Smooth muscle cell (in vitro differentiated cells): ENCODE data around the gene ERVW-1. TPM values are rescaled to one million over a fixed set of nuclear protein-coding genes. Genes with fewer than 3 reads are reported as not detected.

Experiments
- DNase-seq: peaks from one replicate; lab custom pipeline; 2025; ENCODE audit not compliant: unreplicated experiment; lab: John Stamatoyannopoulos, UW
- H2AFZ ChIP-seq: fragments of 200-600 bp; sonication (generic); 2 replicates; pipeline ENCODE4 v1.6.0; 2016; ENCODE audit warnings: antibody characterized with exemption, low read depth, mild to moderate bottlenecking
- H3F3A ChIP-seq: fragments of 200-600 bp; sonication (generic); 2 replicates; pipeline ENCODE4 v1.6.0; 2017; ENCODE audit warnings: antibody characterized with exemption, low read depth
- H3K27ac ChIP-seq: fragments of 200-600 bp; sonication (generic); 2 replicates; pipeline ENCODE4 v1.5.1; 2016; ENCODE audit warnings: low read depth, mild to moderate bottlenecking
- H3K27me3 ChIP-seq: fragments of 200-600 bp; sonication (generic); 2 replicates; pipeline ENCODE4 v1.6.1; 2016; ENCODE audit warnings: low read depth, mild to moderate bottlenecking
- H3K36me3 ChIP-seq: fragments of 200-600 bp; sonication (generic); 2 replicates; pipeline ENCODE4 v1.5.1; 2016; ENCODE audit warnings: low read depth
- H3K4me1 ChIP-seq: fragments of 200-600 bp; sonication (generic); 2 replicates; pipeline ENCODE4 v1.5.1; 2016; ENCODE audit warnings: low read depth
- H3K4me2 ChIP-seq: fragments of 200-600 bp; sonication (generic); 2 replicates; pipeline ENCODE4 v1.6.0; 2016; ENCODE audit warnings: mild to moderate bottlenecking
- H3K4me3 ChIP-seq: fragments of 200-600 bp; sonication (generic); 2 replicates; pipeline ENCODE4 v1.5.1; 2016; ENCODE audit warnings: mild to moderate bottlenecking
- H3K79me2 ChIP-seq: fragments of 200-600 bp; sonication (generic); 2 replicates; pipeline ENCODE4 v1.6.0; 2016; ENCODE audit warnings: low read depth, mild to moderate bottlenecking
- H3K9ac ChIP-seq: fragments of 200-600 bp; sonication (generic); 2 replicates; pipeline ENCODE4 v1.6.0; 2016; ENCODE audit warnings: low read depth
- H3K9me3 ChIP-seq: fragments of 200-600 bp; sonication (generic); replicated peaks from 2 replicates; pipeline ENCODE4 v1.5.1; 2016; ENCODE audit warnings: low read depth
- H4K20me1 ChIP-seq: fragments of 200-600 bp; sonication (generic); 2 replicates; pipeline ENCODE4 v1.6.0; 2016; ENCODE audit warnings: low read depth
- CTCF ChIP-seq: fragments of 200-600 bp; sonication (generic); IDR thresholded peaks from 2 replicates; pipeline ENCODE4 v1.5.1; 2017; ENCODE audit warnings: borderline replicate concordance, mild to moderate bottlenecking, antibody characterized with exemption; ENCODE audit not compliant: insufficient read depth, poor library complexity, severe bottlenecking
- WGBS: methylation state at CpG from one replicate; pipeline ENCODE4 v1.1.7; 2016; ENCODE audit warnings: low lambda C conversion rate; 5-methylcytosine and 5-hydroxymethylcytosine counted together
- polyA plus RNA-seq: library from polyadenylated mRNA; unstranded; fragments of >200 nt; fragmentation: Nextera tagmentation; extraction: Ambion mirVana; gene quantifications from 2 replicates; pipeline ENCODE4 v1.2.1, GENCODE V29; 2016
- total RNA-seq: library from RNA; depleted of rRNA; stranded (reverse); fragments of >200 nt; gene quantifications from 2 replicates; pipeline ENCODE4 v1.2.3, GENCODE V29; 2014

ERVW-1 gene
- total and polyA plus RNA-seq, 2 experiments from 2014 or later: 0.36 TPM; not detected in 1

- no peak overlapping the region for H3K9ac ChIP-seq
- WGBS: 96% methylated on average over 2 of the region's 2 CpGs
- no peaks in the 10 kb centered on the region for H3K9me3 ChIP-seq
- no peaks in the 10 kb centered on the region for H3K79me2 ChIP-seq
- no peak overlapping the region for H3K27ac ChIP-seq
- H3K4me3 ChIP-seq: no peak overlapping the region
- H4K20me1 ChIP-seq: no peaks in the 10 kb centered on the region
- H3K36me3 ChIP-seq: peaks cover 5% of the 10 kb centered on the region
- no peak overlapping the region for H2AFZ ChIP-seq
- no peaks in the 10 kb centered on the region for H3K27me3 ChIP-seq
- no peak for DNase-seq
- H3F3A ChIP-seq: no peaks in the 10 kb centered on the region
- TF ChIP-seq CTCF: no peak
- H3K4me2 ChIP-seq: no peak overlapping the region
- no peaks in the 10 kb centered on the region for H3K4me1 ChIP-seq
Measured at GRCh38 chr7:92503767-92504166, 26.0 kb upstream of the ERVW-1 start.

- Histone ChIP-seq H3F3A (no peaks in the 10 kb centered on the region), H3K79me2 (no peaks in the 10 kb centered on the region), H3K9ac (no peak overlapping the region), H3K27ac (no peak overlapping the region), H3K9me3 (no peaks in the 10 kb centered on the region), H3K36me3 (peaks cover 5% of the 10 kb centered on the region), H3K27me3 (no peaks in the 10 kb centered on the region), H4K20me1 (no peaks in the 10 kb centered on the region), H3K4me3 (no peak overlapping the region), H3K4me2 (no peak overlapping the region), H2AFZ (no peak overlapping the region), H3K4me1 (no peaks in the 10 kb centered on the region)
- 95% methylated on average over 2 of the region's 2 CpGs for WGBS
- no peak for TF ChIP-seq CTCF
- no peak for DNase-seq
Measured at GRCh38 chr7:92498557-92498956, 20.8 kb upstream of the ERVW-1 start.

- no peaks in the 10 kb centered on the region for H3K9me3 ChIP-seq
- no peak overlapping the region for H3K4me2 ChIP-seq
- no peaks in the 10 kb centered on the region for H3K79me2 ChIP-seq
- H3K4me3 ChIP-seq: no peak overlapping the region
- 80% methylated on average over 2 of the region's 2 CpGs for WGBS
- H3K9ac ChIP-seq: no peak overlapping the region
- no peak for TF ChIP-seq CTCF
- peaks cover 3% of the 10 kb centered on the region for H3K36me3 ChIP-seq
- H3K27ac ChIP-seq: no peak overlapping the region
- H3K4me1 ChIP-seq: no peaks in the 10 kb centered on the region
- H2AFZ ChIP-seq: no peak overlapping the region
- H3K27me3 ChIP-seq: no peaks in the 10 kb centered on the region
- no peaks in the 10 kb centered on the region for H3F3A ChIP-seq
- H4K20me1 ChIP-seq: no peaks in the 10 kb centered on the region
- no peak for DNase-seq
Measured at GRCh38 chr7:92496876-92497275, 19.1 kb upstream of the ERVW-1 start.

- H3K4me3 ChIP-seq: no peak overlapping the region
- TF ChIP-seq CTCF: no peak
- H3K36me3 ChIP-seq: peaks cover 7% of the 10 kb centered on the region
- no peak overlapping the region for H3K9ac ChIP-seq
- H3K27me3 ChIP-seq: no peaks in the 10 kb centered on the region
- H3K9me3 ChIP-seq: no peaks in the 10 kb centered on the region
- H4K20me1 ChIP-seq: no peaks in the 10 kb centered on the region
- H3K27ac ChIP-seq: no peak overlapping the region
- no peaks in the 10 kb centered on the region for H3K4me1 ChIP-seq
- no peak for DNase-seq
- no peak overlapping the region for H3K4me2 ChIP-seq
- no peaks in the 10 kb centered on the region for H3F3A ChIP-seq
- WGBS: 98% methylated on average over 1 of the region's 1 CpG
- no peaks in the 10 kb centered on the region for H3K79me2 ChIP-seq
- H2AFZ ChIP-seq: no peak overlapping the region
Measured at GRCh38 chr7:92489634-92490033, 11.9 kb upstream of the ERVW-1 start.
